GM18907 (cell line): ENCODE results near the gene CBR4.
"Not testable (repeated sequence)": the region's sequence is repeated elsewhere in the genome, so short reads cannot be mapped to it uniquely, and the experiment has no call there.

ENCODE experiments used
- ATAC-seq: cut with Tn5 transposase; IDR thresholded peaks from one replicate; pipeline ENCODE4 v1.9.1; 2021; ENCODE audit warnings: mild to moderate bottlenecking, moderate library complexity; ENCODE audit not compliant: unreplicated experiment

The CBR4 gene

DNA sequence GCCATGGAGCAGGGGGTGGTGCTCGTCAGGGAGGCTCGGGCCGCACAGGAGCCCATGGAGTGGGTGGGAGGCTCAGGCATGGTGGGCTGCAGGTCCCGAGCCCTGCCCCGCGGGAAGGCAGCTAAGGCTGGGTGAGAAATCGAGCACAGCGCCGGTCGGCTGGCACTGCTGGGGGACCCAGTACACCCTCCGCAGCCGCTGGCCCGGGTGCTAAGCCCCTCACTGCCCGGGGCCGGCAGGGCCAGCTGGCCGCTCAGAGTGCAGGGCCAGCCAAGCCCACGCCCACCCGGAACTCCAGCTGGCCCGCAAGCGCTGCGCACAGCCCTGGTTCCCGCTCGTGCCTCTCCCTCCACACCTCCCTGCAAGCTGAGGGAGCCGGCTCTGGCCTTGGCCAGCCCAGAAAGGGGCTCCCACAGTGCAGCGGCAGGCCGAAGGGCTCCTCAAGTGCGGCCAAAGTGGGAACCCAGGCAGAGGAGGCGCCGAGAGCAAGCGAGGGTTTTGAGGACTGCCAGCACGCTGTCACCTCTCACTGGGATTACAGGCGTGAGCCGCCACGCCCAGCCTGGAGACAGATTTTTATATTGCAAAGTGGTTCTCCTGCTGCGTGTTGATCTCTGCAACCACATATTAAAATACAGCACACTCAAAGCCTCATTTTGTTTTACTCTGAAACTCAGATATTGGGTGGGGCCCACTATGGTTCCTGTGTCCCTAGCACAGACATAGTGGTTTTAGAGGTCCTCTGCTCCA lies 26.0 kb upstream of the CBR4 start:
- not testable (repeated sequence) for ATAC-seq

GRCh38 chr4:169033660-169034059 lies 23.6 kb upstream of the CBR4 start:
- ATAC-seq, result no peak

GRCh38 chr4:169032883-169033645 lies 23.0 kb upstream of the CBR4 start:
- ATAC-seq, result no peak

DNA sequence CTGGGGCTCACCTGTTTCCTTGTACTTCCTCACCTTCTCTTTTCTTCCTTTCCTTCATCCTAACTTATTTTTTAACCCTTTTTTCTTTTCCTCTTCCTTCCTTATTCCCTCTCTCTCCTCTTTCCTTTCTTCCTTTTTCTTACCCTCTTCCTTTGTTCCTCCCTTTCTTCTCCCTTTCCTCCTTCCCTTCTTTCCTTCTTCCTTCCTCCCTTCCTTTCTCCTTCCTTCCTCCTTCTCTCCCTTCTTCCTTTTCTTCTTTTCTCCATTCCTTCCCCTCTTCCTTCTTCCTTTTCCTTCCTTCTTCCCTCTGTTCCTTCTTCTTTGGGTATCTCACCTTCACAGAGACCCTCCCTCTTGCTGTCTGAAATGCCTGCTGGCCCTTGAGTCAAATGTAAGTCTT lies 22.1 kb upstream of the CBR4 start:
- no peak for ATAC-seq

- no peak for ATAC-seq
Observed at GRCh38 chr4:169031392-169031791, 21.3 kb upstream of the CBR4 start.

DNA sequence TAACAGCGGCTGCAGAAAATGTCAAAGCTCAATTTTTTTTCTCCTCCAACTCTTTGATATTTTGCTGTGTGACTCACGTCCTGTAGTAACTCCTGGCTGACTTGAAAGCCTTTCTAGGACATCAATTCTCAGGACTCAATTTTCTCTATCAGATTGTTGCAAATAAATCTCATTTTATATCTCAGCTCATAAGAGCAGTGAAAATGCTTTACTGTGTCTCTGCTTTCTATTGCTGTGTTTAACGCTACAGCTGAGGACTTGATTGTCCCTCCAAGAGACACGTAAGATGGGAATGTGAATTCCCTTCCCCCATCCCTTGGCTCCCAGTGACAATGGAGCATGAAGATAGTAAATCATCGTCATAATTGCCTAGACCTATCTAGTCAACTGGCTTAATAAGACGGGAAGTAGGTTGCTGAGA lies 20.5 kb upstream of the CBR4 start:
- no peak for ATAC-seq

- ATAC-seq, result no peak
Observed at GRCh38 chr4:169029947-169030346, 19.9 kb upstream of the CBR4 start.

GRCh38 chr4:169027663-169028062 lies 17.6 kb upstream of the CBR4 start:
- no peak for ATAC-seq

DNA sequence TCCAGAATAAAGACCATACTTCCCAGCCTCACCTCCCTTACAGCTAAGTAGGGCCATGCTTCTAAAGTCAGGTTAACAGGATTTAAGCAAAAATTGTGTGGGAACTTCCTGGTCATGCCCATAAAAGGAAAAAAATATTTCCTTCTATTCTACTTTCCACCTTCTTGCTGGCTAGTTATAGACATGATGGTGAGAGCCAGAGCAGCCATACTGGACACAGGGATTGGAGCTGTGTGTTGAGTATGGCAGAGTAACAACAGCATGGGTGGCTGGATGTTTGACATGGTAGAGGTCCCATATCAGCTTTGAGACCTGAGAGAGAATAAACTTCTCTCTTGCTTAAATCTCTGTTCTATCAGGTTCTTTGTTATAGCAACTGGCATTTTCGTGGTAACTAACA lies 15.1 kb upstream of the CBR4 start:
- no peak for ATAC-seq

GRCh38 chr4:169024762-169025161 lies 14.7 kb upstream of the CBR4 start:
- peak; percentile 94 for ATAC-seq

DNA sequence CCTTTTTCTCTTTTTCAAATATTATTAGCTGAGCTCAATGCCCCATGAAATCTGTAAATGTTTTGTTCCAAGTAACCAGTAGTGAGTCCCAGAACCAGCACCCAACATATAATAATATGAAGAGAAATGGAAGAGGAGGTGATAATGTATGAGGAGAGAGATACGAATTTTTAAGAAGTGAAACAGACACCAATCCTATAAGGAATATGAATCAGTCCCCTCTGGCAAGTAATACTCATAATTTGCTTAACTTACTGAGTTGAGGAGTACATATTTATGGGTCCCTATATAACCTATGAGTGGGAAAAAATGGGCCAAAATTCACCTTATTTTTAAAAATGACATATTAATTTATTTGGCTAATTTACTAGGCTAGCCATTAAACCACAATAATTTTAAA lies 8.4 kb upstream of the CBR4 start:
- no peak for ATAC-seq

GRCh38 chr4:169017971-169018370 lies 7.9 kb upstream of the CBR4 start:
- no peak for ATAC-seq

DNA sequence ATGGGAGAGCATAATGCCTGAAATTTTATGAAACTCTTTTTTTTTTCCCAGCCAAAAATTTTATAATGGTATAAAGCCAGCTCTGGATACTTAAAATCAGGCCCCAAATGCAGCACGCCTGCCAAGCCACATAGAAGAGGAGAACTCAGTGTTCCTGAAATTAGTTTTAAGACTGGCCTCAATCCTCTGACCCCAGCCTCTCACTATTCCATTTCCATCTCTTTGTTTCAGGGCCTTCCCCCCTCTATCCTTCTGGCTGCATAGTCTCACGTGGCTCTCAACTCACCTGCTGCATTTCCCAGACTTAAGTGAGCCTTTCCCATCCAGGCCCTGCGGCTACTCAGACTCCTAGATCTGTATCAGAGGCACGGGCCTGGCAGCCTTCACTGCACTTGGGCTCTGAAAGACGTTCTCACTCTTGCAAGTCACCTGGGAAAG lies 5.2 kb upstream of the CBR4 start:
- no peak for ATAC-seq

DNA sequence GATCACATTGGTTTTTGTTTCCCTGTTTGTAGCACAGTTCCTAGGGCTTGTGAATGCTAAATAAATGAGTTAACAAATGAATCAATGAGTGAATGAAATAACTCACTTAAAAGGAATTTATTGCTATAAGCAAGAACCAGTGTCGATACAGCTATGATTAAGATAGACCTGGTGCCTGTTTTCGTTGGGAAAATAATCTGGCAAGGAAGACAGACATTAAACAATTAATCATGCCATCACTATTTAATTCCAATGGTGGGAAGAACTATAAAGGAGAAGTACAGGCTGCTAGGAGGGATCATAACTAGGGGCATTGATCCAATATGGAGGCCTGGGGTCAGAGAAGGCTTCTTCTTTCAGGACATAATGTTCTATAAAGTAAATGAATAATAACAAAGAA lies 4.5 kb upstream of the CBR4 start:
- ATAC-seq, result no peak

DNA sequence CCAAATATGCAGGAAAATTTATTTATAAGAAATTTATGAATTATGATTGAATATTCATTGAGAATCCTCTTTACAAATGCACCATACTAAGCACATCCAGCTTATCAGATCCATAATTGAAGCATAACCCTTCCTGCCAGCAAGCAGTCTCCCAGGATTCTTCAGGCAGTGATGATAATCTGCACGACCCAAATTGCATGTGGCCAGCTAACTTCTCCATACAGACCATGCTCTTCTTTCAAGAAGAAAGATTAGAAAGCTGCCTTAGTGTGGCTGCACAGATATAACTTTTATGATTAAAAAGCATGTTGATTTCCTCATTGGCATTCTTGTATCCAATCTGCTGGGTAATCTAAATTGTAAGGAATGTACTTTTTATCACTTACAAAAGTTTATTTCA lies 3.3 kb upstream of the CBR4 start:
- ATAC-seq, result no peak

- no peak for ATAC-seq
Observed at GRCh38 chr4:169012049-169012448, 2.0 kb upstream of the CBR4 start.

GRCh38 chr4:169009286-169010124 lies 550 bp downstream of the CBR4 start:
- ATAC-seq, result peak; percentile 38

DNA sequence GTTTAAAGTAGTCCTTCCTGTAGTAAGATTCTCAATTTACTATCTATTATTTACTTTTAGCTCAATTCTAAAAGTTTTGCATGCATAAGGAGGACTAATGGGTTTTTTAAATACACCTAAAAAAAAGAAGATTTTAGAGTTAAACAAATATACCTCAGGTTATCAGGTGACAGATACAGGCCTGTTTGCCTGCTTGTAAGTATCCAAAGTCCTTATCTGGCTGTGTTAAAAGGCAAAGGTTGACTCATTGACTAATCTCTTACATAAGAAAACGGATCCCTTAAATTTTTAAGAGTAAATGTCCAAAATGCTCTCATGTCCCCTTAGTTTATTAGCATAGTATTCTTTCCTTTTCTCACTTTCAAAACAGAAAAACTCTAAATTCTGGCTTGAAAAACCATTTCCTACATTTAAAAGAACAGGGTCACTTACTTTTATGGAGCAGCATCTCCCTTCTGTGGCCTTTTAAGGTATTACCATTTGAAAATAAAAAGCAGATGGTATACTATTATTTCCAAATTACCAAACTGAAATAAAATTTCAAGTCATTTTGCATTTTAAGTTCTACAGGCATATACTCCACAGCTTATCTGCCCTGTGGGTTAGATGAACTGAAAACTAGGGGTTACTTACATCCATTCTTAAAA lies 4.5 kb downstream of the CBR4 start:
- ATAC-seq, result no peak

DNA sequence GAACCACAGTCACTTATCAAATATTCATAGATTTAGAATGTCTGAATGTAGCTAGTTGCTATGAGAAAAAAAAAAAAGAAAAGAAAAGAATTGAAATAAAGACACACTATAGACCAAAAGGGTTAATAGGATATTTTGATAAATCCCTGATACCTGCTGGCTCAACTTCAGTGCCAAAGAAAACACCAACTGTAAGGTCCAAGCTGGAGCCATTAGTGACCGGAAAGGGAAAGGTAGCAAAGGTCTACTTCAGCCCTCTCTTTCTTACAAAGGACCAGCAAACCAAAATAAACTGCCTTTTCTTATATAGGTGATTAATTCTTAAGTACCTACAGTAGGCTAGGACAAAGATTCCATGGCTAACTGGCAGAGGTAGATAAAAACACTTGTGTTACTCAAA lies 9.7 kb downstream of the CBR4 start:
- no peak for ATAC-seq

DNA sequence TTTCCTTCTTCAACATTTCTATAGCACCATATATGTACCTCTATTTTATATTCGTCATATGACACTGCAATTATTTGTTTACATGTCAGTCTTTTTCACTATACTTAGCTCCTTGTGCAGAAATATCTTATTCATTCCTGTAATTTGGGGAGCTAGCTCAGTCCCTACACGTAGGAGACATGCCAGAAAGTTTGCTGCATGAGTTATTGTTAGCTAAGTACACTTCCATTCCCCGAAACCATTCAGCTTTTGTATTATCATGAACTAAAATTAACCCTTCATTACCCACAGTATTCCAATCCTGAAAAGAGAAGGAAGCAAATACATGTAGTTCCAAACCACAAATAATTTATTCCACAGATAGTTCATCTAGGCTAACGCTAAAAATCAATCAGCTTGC lies 10.2 kb downstream of the CBR4 start:
- ATAC-seq, result no peak

GRCh38 chr4:168998596-168998995 lies 11.5 kb downstream of the CBR4 start:
- no peak for ATAC-seq
